GM21526 (cell line): Measurements from ENCODE around the gene SYNJ2BP.
"Not testable (repeated sequence)": the region's sequence is repeated elsewhere in the genome, so short reads cannot be mapped to it uniquely, and the experiment has no call there.

Experiments
- ATAC-seq: cut with Tn5 transposase; IDR thresholded peaks from one replicate; pipeline ENCODE4 v1.9.1; 2021; ENCODE audit warnings: moderate library complexity; ENCODE audit not compliant: unreplicated experiment, low FRiP score

Gene SYNJ2BP, protein sequence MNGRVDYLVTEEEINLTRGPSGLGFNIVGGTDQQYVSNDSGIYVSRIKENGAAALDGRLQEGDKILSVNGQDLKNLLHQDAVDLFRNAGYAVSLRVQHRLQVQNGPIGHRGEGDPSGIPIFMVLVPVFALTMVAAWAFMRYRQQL

DNA sequence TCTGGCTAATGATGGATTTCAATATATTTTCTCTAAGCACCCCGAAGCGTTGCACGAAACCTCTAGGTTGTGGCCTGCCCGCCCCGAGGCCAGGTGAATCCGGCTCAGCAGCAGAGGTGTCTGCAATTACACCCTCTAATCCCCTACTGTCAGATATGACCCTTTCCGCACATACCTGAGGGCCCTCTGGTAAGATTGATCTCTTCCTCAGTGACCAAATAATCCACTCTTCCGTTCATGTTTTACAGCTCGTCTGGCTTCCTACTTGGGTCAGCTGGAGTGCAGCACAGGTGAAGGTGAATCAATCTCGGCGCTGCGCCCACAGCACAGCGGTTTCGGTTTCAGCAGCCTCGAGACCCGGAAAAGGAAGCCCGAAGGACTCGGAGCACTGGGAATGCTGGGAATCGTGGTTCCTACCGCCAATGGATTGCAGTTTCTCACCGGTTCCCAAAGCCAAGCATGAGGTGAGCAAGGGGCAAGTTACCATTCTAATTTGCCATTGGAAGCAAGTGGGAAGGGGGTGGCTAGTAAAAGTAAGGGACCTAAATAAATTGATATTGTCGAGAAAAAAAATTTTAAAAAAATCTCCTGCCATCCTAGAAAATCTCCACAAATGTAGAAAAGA, at the start of gene SYNJ2BP:
Gene SYNJ2BP, minus strand, starts transcription at position 366 of the 625 bp plus-strand sequence. Its CDS starts 127 bp downstream, at position 239.
- ATAC-seq, result no peak

DNA sequence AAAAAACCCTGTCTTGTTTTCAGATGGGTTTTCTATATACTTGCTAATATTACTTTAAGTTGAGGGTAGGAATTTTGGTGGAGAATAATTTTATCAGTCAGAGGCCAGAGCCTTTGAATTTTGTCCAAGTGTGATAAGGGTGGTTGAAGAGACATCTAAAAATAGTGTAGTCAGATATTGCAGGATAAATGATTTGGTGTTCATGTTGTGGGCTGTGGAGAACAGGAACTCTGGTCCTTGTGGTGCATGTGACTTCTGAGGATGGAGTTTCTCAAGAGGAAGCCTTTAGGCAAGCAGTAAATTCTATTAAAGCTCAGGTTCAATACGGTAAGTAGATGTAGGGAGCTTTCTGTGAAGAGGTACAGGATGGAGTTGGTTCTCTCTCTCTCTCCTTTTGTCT, 37.8 kb upstream of the SYNJ2BP start:
- no peak for ATAC-seq

DNA sequence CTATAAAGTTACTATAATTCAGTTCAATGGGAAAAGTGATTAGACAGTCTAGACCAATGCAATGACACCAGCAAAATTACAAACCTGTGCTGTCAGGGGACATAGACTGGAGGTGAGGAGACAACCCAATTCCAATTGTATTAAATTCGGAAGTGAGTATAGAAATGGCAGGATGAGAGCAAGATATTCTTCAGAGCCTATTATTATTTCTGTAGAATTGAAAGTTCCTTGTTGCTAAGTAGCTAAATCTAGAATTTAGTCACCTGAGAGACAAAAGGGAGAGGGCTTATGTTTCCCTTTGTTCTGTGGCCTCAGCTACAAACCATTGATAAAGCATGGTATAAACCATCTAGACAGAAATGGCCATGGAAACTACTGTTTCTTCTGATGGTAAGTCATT, 35.0 kb upstream of the SYNJ2BP start, which contains the start of gene ADAM21:
Gene ADAM21, plus strand, starts transcription at position 301 of the 400 bp plus-strand sequence. CDS start 5,326 bp downstream, outside the sequence.
- no peak for ATAC-seq

DNA sequence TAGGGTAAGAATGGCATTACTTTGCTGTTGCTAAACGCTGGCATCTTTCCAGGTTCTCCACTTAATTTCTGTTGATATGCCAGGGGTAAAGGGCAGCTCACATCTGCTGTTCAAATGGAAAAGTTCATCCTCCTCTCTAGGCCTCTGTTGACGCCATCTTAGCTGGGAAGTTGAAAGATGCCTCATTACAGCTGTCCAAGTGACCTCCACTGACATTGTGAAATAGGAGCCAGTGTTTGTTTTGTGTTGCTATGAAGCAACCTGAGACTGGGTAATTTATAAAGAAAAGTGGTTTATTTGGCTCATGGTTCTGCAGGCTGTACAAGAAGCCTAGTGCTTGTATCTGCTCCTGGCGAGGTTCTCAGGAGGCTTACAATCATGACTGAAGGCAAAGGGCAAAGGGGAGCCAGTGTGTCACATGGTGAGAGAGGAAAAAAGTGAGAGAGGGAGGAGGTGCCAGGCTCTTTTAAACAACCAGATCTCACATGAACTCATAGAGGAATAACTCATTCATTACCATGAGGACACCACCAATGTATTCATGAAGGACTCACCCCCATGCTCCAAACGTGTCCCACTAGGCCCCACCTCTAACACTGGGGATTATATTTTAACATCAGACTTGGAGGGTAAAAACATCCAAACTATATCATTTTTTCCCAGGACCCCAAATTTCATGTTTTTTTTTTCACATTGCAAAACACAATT, 31.9 kb upstream of the SYNJ2BP start:
- ATAC-seq, result no peak

DNA sequence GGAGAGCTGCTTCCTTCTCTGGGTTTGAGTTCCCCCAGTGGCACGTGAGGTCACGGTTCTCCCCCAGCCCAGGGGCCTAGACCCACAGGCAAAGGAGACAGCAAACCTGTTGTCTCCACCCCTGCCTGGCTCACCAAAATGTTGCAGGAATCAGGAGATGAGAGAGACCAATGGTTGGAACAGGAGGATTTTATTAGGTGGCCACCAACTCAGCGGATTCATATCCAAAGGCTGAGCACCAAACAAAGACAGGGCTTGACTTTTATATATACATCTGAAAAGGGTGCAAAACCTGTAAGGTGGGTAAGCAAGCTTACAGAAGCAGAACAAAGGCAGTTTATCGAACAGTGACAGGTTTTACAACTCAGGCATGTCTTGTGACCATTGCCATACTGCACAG, 25.9 kb upstream of the SYNJ2BP start:
- ATAC-seq, result no peak

DNA sequence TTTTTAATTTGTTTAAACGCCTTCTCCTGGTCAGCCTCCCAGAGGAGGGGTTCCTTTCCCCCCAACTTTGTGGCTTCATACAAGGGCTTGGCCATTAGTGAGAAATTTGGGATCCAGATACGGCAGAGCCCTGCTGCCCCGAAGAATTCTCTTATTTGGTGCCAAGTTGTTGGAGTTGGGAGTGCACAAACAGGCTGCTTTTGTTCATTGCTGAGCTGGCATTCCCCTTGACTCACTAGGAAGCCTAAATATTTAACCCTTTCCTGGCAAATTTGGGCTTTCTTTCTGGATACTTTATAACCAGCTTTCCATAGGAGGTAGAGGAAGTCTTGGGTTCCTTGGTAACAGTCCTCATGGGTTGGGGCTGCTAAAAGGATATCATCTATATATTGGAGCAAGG, 24.8 kb upstream of the SYNJ2BP start:
- ATAC-seq, result no peak

DNA sequence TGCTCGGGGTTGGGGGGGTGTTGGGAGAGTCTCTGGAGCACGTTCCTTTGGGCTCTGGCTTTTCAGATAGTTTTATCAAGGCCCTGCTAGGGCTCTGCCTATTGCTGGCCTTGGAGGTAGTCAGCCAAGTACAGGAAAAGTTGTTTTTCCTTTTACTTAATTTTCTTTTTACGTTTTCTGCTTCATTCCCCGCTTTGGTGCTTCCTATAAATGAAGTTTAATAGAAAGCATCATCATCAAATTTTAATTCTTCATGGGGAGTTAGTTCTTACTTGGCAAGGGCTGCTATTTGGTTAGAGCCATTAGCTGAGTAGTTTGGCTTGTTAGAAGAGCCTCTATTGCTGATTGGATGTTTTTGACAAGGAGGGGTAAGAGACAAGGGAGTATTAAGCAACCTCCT, 20.0 kb upstream of the SYNJ2BP start:
- no peak for ATAC-seq

DNA sequence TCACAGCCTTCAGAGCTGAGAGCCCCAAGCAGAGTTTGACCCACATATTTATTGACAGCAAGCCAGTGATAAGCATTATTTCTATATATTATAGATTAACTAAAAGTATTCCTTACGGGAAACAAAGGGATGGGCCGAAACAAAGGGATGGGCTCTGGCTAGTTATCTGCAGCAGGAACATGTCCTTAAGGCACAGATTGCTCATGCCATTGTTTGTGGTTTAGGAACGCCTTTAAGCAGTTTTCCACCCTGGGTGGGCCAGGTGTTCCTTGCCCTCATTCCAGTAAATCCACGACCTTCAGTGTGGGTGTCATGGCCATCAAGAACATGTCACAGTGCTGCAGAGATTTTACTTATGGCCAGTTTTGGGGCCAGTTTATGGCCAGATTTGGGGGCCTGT, 9.7 kb upstream of the SYNJ2BP start:
- not testable (repeated sequence) for ATAC-seq

DNA sequence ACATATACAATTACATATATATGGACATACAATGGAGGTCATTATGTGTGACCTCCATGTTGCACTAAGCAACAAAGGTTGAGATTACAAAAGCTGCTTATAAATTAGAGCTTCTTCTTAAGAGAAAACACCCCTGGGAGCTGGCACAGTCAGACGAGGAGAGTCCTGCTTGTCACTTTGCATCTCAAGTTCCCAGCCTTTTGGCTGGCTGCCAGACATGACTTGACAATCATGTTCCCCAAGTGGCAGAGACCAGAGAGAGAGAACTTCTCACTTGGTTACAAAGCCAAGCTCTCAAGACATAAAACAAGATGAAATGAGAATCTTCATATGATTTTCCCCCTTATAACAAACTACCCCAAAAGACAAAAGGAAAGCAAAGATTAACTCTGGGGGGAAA, 8.5 kb upstream of the SYNJ2BP start:
- no peak for ATAC-seq

DNA sequence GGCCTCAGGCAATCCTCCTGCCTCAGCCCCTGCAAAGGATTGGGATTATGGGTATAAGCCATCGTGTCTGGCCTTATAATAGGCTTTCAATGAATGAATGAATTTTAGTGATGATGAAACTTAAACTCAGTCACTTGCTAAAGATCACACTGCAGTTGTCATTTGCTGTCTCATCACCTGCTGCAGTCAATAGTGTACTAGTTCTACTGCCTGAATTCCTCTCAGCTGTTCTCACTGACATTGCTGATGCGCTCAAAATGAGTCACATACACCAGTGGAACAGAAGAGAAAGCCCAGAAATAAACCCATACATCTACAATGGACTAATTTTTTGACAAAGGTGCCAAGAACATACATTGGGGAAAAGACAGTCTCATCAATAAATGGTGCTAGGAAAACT, 5.6 kb upstream of the SYNJ2BP start:
- no peak for ATAC-seq

DNA sequence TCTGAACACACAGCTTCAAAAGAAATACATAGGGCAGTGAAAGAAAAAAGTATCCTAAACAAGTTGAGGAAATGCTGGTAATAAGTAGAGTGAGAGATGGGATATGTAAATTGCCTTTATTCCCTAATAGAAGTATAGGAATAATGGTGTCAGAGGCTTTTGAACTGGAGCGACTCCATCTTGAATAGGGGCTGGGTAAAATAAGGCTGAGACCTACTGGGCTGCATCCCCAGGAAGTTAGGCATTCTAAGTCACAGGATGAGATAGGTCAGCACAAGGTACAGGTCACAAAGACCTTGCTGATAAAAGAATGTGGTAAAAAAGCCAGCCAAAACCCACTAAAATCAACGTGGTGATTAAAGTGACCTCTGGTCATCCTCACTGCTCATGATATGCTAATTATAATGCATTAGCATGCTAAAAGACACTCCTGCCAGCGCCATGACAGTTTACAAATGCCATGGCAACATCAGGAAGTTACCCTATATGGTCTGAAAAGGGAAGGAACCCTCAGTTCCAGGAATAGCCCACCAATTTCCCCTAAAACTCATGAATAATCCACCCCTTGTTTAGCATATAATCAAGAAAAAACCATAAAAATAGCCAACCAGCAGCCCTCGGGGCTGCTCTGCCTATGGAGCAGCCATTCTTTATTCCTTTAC, 2.5 kb upstream of the SYNJ2BP start:
- ATAC-seq, result not testable (repeated sequence)

DNA sequence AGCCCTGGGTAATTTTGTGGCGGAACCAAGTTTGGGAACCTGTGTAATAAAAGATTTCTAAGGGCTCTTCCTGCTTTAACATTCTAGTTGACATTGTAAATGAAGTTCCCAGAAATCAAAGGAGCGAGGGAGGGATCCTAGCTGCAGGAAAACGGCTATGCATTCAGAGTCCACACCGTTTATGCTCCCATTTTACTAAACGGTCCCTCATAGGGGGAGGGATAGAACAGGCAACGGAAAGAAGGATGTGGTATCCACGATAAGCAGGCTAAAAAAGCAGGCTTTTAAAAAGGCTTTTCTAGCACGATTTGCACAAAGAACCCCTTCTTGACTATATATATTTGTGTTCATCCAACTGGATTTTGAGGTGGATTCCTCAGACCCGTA, 559 bp downstream of the SYNJ2BP start:
- ATAC-seq, result no peak

DNA sequence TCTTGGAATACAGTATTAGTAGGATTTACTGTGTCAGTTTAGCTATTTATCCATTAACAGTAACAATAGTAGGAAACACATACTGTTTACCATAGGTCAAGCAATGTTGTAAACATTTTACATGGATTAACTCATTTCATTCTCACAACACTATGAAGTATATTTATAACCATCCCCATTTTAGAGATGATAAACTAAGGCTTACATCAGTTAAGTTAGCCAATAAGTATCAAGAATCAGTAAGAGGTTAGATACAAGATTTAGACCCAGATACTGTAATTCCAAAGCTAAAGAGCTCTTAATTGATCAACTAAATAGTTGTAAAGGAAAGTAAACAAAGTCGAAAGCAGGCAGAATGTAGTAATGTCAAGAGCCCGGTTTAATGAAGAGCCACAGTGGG, 1.1 kb downstream of the SYNJ2BP start:
- no peak for ATAC-seq

DNA sequence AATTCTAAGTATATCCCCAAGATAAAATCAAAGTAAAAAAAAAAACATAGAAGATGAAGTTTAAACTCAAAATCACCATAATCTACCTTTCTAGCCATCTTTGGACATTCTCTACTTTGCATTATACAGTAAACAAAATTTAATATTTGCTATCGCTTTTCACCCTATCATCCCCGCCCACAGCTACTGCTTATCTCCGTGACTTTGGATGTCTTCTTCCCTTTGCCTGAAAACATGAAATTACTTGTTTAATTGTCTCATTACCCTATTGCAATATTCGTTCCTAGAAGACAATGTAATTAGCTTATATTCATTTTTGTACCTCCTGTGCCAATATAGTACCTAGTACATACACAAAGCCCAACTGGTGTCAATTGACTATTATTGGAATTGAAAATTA, 9.3 kb downstream of the SYNJ2BP start:
- ATAC-seq, result no peak

DNA sequence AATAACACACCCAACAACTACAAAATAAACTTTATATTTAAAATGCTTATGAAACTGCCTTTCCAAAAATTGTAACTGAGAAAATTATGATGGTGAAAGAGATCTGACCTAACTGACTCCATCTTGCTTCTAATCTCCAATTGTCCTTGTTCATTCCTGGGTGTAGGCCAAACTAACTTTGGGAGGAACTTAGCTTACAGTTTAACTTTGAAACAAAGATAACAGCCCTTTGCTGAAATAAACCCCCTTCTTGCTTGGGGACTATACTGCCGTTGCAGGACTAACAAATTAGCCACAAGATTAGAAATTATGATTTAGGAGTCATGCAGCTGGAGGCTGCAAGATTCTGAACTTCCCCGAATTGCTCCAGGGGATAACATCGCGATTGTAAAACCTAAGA, 10.7 kb downstream of the SYNJ2BP start:
- ATAC-seq, result not testable (repeated sequence)

DNA sequence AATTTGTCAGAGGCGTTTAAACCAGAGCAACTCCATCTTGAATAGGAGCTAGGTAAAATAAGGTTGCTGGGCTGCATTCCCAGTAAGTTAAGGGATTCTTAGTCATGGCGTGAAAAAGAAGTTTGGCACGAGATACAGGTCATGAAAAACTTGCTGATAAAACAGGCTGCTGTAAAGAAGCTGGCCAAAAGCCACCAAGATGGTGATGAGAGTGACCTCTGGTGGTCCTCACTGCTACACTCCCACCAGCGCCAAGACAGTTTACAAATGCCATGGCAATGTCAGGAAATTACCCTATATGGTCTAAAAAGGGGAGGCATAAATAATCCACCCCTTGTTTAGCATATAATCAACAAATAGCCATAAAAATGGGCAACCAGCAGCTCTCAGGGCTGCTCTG, 13.6 kb downstream of the SYNJ2BP start:
- not testable (repeated sequence) for ATAC-seq

DNA sequence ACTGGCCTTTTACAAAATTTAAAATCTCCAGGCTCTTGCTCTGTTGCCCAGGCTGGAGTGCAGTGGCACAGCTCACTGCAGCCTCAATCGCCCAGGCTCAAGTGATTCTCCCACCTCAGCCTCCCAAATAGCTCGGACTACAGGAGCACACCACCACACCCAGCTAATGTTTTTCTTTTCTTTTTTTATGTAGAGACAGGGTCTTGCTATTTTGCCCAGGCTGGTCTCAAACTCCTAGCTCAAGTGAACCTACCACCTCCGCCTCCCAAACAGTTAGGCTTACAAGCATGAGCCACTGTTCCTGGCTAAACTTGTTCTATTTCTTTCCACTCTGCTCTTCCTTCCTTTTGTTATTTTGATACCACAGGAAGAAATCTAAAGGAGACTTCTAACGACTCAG, 15.2 kb downstream of the SYNJ2BP start:
- ATAC-seq, result no peak

DNA sequence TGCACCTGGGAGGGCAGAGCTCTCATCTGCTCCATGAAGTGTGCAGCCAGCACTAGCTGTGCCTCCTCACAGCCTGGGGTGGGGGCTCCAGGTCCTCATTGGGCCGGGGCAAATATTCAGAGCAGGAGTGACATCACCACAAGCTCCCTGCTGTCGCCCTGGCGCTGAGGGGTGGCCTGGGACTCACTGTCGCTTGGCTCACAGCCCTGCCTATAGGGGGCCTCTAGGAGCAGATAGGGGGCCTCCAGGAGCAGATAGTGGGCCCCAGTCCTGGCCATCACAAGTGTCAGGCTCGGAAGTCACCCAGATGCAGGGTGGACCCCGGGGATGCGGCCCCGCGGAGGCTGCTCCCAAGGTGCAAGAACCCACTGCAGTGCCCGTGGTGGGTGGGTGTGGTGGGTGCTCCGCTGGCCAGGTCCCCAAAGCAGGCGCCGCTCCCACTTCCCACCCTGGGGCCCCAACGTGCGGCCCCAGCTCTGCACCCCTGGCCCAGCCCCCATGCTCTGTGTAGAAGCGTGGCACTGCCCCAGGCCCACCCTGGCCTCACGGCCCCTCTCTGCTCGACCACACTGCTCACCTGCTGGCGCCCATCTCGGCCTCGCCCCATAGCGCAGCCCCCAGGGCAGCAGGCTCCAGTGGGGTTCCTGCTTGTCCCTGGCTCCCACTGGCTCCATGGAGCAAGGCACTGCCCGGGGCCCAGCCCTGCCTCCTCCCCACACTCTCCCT, 18.0 kb downstream of the SYNJ2BP start:
- no peak for ATAC-seq

DNA sequence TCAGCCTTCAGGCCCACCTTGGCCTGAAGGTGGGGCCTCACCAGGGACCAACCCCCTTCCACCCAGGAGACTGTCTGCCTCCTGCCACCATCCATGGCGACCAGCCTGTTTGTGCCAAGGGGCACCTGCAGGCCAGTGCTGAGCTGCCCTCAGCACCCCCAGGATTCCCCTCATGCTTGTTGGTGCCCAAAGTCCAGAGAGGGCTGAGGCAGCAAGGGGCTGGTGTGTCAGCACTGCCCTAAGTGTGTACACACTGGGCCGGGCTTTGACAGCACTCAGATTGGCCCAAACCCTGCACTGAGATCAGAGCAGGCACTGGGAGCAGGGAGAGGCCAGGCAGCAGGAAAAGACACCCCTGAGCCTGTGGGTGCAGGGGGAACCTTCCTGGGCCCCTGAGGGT, 18.6 kb downstream of the SYNJ2BP start:
- ATAC-seq, result no peak

DNA sequence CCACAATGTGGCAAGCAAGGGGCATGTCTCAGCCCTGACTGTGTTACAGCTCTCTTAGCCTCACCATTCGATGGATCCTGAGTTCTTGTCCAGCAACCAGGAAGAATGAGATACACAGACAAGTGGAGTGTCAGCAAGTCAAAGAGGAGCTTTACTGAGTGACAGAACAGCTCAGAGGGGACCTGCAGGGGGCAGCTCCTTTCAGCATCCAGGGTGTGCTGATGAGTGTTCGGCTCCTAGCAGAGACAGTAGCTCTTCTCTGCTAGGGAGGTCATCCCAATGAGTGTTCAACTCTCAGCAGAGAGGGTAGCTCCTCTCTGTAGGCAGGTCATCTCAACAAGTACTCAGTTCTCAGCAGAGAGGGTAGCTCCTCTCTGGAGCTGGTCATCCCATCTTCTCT, 19.1 kb downstream of the SYNJ2BP start:
- ATAC-seq, result no peak
